Lower leg skin (tissue), 4 donors: ENCODE results near the gene RASL10B. TPM values are rescaled to one million over a fixed set of nuclear protein-coding genes. Genes with fewer than 3 reads are reported as not detected.

ENCODE experiments used
- DNase-seq, 2 donors: peaks; one replicate each; pipeline ENCODE4 v3.0.0-alpha.2; 2019; ENCODE audit warnings: low spot score in 2 of 2
- H3K4me3 ChIP-seq: fragments of 200-600 bp; sonication (generic); 2 replicates; pipeline ENCODE4 v1.5.1; 2017; ENCODE audit warnings: mild to moderate bottlenecking, low read depth; ENCODE audit not compliant: poor library complexity, severe bottlenecking
- CTCF ChIP-seq, 3 donors: fragments of 450-650 bp; IDR thresholded peaks; one replicate each; pipeline ENCODE4 v1.5.1; 2016; ENCODE audit warnings: antibody characterized with exemption in 3 of 3, mild to moderate bottlenecking in 3 of 3, moderate library complexity in 2 of 3
- POLR2A ChIP-seq, 2 donors: fragments of 450-650 bp; IDR thresholded peaks; one replicate each; pipeline ENCODE4 v1.6.1; 2016 to 2017; ENCODE audit warnings: antibody characterized with exemption in 2 of 2, mild to moderate bottlenecking in 1 of 2, moderate library complexity in 1 of 2
- WGBS, 2 donors: methylation state at CpG; one replicate each; pipeline ENCODE4 v1.1.5; 2018; 5-methylcytosine and 5-hydroxymethylcytosine counted together
- intact Hi-C: fragments of 100-400 bp; cut with DNase I; formaldehyde crosslinking; loops from one replicate; pipeline ENCODE4 v1.15.0; 2023; ENCODE audit warnings: low total_unique reads
- total RNA-seq, 4 donors: library from RNA; depleted of rRNA; stranded (reverse); fragments of >200 nt; gene quantifications; one replicate each; pipeline ENCODE4 v1.1.0, GENCODE V29; 2016

The RASL10B gene
- total RNA-seq, 4 donors from 2014 or later, result 0.66 to 2.4 (median 1.5) TPM

- TF ChIP-seq CTCF (IDR thresholded peaks at IDR 0.05), result no peak
- TF ChIP-seq POLR2A (IDR thresholded peaks at IDR 0.05), result no peak
- WGBS, 2 donors, result 43 to 59% methylated on average over 7 of the region's 7 CpGs
- intact Hi-C loops, result no loop called here
- no peak for DNase-seq
- H3K4me3 ChIP-seq, result no peak overlapping the region
These were observed 12.3 kb downstream of the RASL10B start for GRCh38 chr17:35743626-35744328.

- no peak overlapping the region for H3K4me3 ChIP-seq
- intact Hi-C loops, result loop anchor here (5.0 kb wide), 1 partner anchor 133 kb away; no protein-coding TSS in a partner anchor
- 78% methylated on average over 8 of the region's 8 CpGs for WGBS, 2 donors
- TF ChIP-seq POLR2A (IDR thresholded peaks at IDR 0.05) (no peak), CTCF (IDR thresholded peaks at IDR 0.05) (no peak)
- DNase-seq, result no peak
These were observed 13.4 kb downstream of the RASL10B start for GRCh38 chr17:35744830-35745229.

GRCh38 chr17:35745246-35745645 lies 13.8 kb downstream of the RASL10B start:
- no peak for TF ChIP-seq POLR2A (IDR thresholded peaks at IDR 0.05)
- TF ChIP-seq CTCF (IDR thresholded peaks at IDR 0.05), result no peak
- no peak overlapping the region for H3K4me3 ChIP-seq
- 94 to 95% methylated on average over 6 to 7 of the region's 7 CpGs for WGBS, 2 donors
- no peak for DNase-seq
- intact Hi-C loops, result loop anchor here (5.0 kb wide), 1 partner anchor 133 kb away; no protein-coding TSS in a partner anchor

GRCh38 chr17:35745749-35746320 lies 14.4 kb downstream of the RASL10B start:
- 82 to 86% methylated on average over 12 of the region's 15 CpGs for WGBS, 2 donors
- no peak for TF ChIP-seq CTCF (IDR thresholded peaks at IDR 0.05)
- H3K4me3 ChIP-seq, result no peak overlapping the region
- intact Hi-C loops, result loop anchor here (5.0 kb wide), 1 partner anchor 134 kb away; no protein-coding TSS in a partner anchor
- no peak for DNase-seq

- H3K4me3 ChIP-seq, result no peak overlapping the region
- TF ChIP-seq CTCF (IDR thresholded peaks at IDR 0.05) (peak in 1 of 3 donors; percentile 73), POLR2A (IDR thresholded peaks at IDR 0.05) (no peak)
- 33% methylated on average over 12 of the region's 12 CpGs for WGBS, 2 donors
- intact Hi-C loops, result loop anchor here (5.0 kb wide), 1 partner anchor 135 kb away; no protein-coding TSS in a partner anchor
- peak; percentile 69 to 94 for DNase-seq
These were observed 16.1 kb downstream of the RASL10B start for GRCh38 chr17:35747540-35748017.
